ENCODE data around the gene HACD2. TPM values are rescaled to one million over a fixed set of nuclear protein-coding genes. Genes with fewer than 3 reads are reported as not detected.

Gene HACD2
- polyA plus RNA-seq, 1 donor (not counting 4 experiments of a cell fraction or from before 2014, with no cell fraction given): 124 TPM

GRCh38 chr3:123620343-123620742, 35.5 kb upstream of the HACD2 start:
- Histone ChIP-seq H3K4me1 (ENCODE audit: control insufficient read depth, extremely low read depth, insufficient read depth, low read length) (peaks cover 61% of the 10 kb centered on the region), H2AFZ (ENCODE audit: control insufficient read depth, low read length) (no peak overlapping the region)

DNA sequence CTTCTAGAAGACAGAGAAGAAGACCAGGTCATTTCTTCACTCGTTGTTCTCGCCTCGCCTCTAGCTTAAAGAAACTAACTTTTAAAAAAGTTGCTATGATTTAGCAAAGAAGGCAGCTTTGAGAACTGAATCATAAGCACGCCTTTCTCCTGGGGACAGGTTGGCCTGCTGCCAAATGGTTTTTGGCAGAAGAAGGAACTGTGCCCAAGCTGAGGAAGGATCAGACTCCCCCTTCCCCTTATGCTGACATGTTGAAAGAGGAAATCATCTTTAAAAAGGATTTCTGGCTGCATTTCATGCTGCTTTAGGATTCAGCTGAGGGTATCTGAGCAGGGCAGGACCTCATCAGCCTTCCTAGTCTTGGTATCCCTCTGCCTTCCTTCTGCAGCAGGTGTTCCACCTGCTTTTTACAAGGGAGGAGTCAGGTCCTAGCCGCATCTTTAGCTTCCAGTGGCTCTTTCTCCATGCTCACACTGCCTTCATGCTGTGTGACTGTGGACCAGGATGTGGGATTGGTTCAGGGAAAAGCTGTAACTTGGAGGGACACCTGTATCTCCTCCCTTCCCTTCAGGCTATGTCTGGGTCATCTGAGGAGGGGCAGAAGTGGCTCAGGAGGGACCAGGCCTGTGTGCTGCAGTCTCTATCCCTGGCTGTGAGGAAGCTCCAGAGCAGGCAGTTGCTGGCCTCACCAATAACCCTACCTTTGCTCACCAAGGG, 34.1 kb upstream of the HACD2 start:
- H3K4me2 ChIP-seq (ENCODE audit: control insufficient read depth, extremely low read depth, insufficient read depth, low read depth, low read length): peak overlapping the region; percentile 66
- no peaks in the 10 kb centered on the region for H3K79me2 ChIP-seq (ENCODE audit: control insufficient read depth, insufficient read depth, low read length)
- H4K20me1 ChIP-seq (ENCODE audit: control insufficient read depth, extremely low read depth, insufficient read depth, low read length): no peaks in the 10 kb centered on the region
- no peak overlapping the region for H3K9ac ChIP-seq (ENCODE audit: control insufficient read depth, extremely low read depth, insufficient read depth, low read length)
- H3K9me1 ChIP-seq (ENCODE audit: control insufficient read depth, extremely low read depth, insufficient read depth, low read length): no peaks in the 10 kb centered on the region
- DNase-seq (ENCODE audit: low read depth, low spot score): no peak
- dilution Hi-C loops (cut with MboI; ENCODE audit: extremely low pct_ligation_motif_present, low sequenced_read_pairs): no loop called here
- H2AFZ ChIP-seq (ENCODE audit: control insufficient read depth, low read length): no peak overlapping the region
- H3K27ac ChIP-seq (ENCODE audit: control insufficient read depth, insufficient read depth, low read length): peak overlapping the region; percentile 46
- H3K4me3 ChIP-seq (ENCODE audit: control insufficient read depth in 2 of 3, extremely low read depth in 1 of 3, insufficient read depth in 2 of 3, low read depth in 1 of 3, low read length in 3 of 3): peak overlapping the region in 1 of 3 experiments; percentile 7
- TF ChIP-seq, protein P1, sequence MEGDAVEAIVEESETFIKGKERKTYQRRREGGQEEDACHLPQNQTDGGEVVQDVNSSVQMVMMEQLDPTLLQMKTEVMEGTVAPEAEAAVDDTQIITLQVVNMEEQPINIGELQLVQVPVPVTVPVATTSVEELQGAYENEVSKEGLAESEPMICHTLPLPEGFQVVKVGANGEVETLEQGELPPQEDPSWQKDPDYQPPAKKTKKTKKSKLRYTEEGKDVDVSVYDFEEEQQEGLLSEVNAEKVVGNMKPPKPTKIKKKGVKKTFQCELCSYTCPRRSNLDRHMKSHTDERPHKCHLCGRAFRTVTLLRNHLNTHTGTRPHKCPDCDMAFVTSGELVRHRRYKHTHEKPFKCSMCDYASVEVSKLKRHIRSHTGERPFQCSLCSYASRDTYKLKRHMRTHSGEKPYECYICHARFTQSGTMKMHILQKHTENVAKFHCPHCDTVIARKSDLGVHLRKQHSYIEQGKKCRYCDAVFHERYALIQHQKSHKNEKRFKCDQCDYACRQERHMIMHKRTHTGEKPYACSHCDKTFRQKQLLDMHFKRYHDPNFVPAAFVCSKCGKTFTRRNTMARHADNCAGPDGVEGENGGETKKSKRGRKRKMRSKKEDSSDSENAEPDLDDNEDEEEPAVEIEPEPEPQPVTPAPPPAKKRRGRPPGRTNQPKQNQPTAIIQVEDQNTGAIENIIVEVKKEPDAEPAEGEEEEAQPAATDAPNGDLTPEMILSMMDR (optimal IDR thresholded peaks at IDR 0.05 in 1 of 3, IDR thresholded peaks at IDR 0.05 in 1 of 3, conservative IDR thresholded peaks at IDR 0.05 in 1 of 3; ENCODE audit: extremely low read depth in 1 of 3, insufficient read depth in 2 of 3, low read length in 3 of 3): no peak
- TF ChIP-seq EZH2 (IDR thresholded peaks at IDR 0.05; ENCODE audit: low read length): no peak
- FAIRE-seq: no peak
- no peaks in the 10 kb centered on the region for H3K27me3 ChIP-seq (ENCODE audit: control insufficient read depth, extremely low read depth, insufficient read depth, low read length)
- peaks cover 53% of the 10 kb centered on the region for H3K4me1 ChIP-seq (ENCODE audit: control insufficient read depth, extremely low read depth, insufficient read depth, low read length)
- H3K36me3 ChIP-seq (ENCODE audit: control insufficient read depth in 2 of 2, extremely low read depth in 1 of 2, insufficient read depth in 2 of 2, low read length in 2 of 2): peaks cover 1 to 2% of the 10 kb centered on the region in 2 experiments
- H3K9me3 ChIP-seq (ENCODE audit: control insufficient read depth, low read depth, low read length): no peaks in the 10 kb centered on the region

More at GRCh38 chr3:123620343-123620742, 35.5 kb upstream of the HACD2 start:
- FAIRE-seq (no peak), DNase-seq (ENCODE audit: low read depth, low spot score) (no peak)
- no peaks in the 10 kb centered on the region for H3K79me2 ChIP-seq (ENCODE audit: control insufficient read depth, insufficient read depth, low read length)
- no peak overlapping the region for H3K4me2 ChIP-seq (ENCODE audit: control insufficient read depth, extremely low read depth, insufficient read depth, low read depth, low read length)
- no peaks in the 10 kb centered on the region for H3K27me3 ChIP-seq (ENCODE audit: control insufficient read depth, extremely low read depth, insufficient read depth, low read length)
- TF ChIP-seq, protein P1 (optimal IDR thresholded peaks at IDR 0.05 in 1 of 3, IDR thresholded peaks at IDR 0.05 in 1 of 3, conservative IDR thresholded peaks at IDR 0.05 in 1 of 3; ENCODE audit: extremely low read depth in 1 of 3, insufficient read depth in 2 of 3, low read length in 3 of 3): no peak
- TF ChIP-seq EZH2 (IDR thresholded peaks at IDR 0.05; ENCODE audit: low read length): no peak
- H3K9me3 ChIP-seq (ENCODE audit: control insufficient read depth, low read depth, low read length): no peaks in the 10 kb centered on the region
- H4K20me1 ChIP-seq (ENCODE audit: control insufficient read depth, extremely low read depth, insufficient read depth, low read length): no peaks in the 10 kb centered on the region
- dilution Hi-C loops (cut with MboI; ENCODE audit: extremely low pct_ligation_motif_present, low sequenced_read_pairs): no loop called here
- peak overlapping the region in 1 of 3 experiments; percentile 7 for H3K4me3 ChIP-seq (ENCODE audit: control insufficient read depth in 2 of 3, extremely low read depth in 1 of 3, insufficient read depth in 2 of 3, low read depth in 1 of 3, low read length in 3 of 3)
- H3K36me3 ChIP-seq (ENCODE audit: control insufficient read depth in 2 of 2, extremely low read depth in 1 of 2, insufficient read depth in 2 of 2, low read length in 2 of 2): no peaks in the 10 kb centered on the region
- no peak overlapping the region for H3K9ac ChIP-seq (ENCODE audit: control insufficient read depth, extremely low read depth, insufficient read depth, low read length)
- no peak overlapping the region for H3K27ac ChIP-seq (ENCODE audit: control insufficient read depth, insufficient read depth, low read length)
- H3K9me1 ChIP-seq (ENCODE audit: control insufficient read depth, extremely low read depth, insufficient read depth, low read length): no peaks in the 10 kb centered on the region

Data from keratinocyte (primary cell).